HuH-7 (cell line): Measurements from ENCODE around the gene NUP210.
"Not testable (repeated sequence)": the region's sequence is repeated elsewhere in the genome, so short reads cannot be mapped to it uniquely, and the experiment has no call there.

Experiments
- DNase-seq: peaks from one replicate; pipeline ENCODE4 v3.0.0; 2011; ENCODE audit warnings: low spot score

Gene NUP210

DNA sequence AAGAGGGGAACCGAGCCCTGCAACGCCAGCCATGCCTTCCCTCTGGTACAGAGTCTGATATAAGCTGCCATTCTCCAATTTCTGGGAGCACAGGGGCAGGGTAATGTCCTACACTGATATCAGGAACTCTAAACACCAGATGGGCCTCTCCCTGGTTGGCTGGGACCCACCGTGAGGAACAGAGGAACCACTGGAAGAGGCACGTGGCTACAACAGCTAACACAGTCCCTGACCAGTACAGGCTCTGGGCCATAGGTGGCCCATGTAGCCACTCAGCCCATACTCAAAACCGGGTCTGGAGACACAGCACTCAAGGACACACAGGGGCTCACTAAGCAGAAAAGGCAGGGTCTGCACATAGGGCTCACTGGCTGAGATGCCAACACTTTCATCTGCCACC is 13.9 kb downstream of the NUP210 start:
- no peak for DNase-seq

DNA sequence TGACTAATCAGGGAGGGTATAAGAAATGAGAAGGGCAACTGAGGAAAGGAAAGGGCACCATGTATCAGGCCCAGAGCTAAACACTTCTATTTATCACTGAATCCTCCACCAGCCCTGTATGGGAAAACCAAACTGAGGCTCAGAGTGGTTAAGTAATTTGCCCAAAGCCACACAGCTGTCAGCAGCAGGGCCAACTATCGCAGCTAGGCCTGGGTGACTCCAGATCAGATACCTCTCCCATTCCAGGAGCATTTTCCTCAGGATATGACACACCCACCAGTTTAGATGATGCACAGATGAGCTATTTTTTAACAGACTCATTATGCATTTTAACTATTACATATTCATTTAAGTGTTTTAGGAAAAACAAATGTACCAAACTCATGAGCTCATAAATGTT is 14.5 kb downstream of the NUP210 start:
- DNase-seq, result no peak

DNA sequence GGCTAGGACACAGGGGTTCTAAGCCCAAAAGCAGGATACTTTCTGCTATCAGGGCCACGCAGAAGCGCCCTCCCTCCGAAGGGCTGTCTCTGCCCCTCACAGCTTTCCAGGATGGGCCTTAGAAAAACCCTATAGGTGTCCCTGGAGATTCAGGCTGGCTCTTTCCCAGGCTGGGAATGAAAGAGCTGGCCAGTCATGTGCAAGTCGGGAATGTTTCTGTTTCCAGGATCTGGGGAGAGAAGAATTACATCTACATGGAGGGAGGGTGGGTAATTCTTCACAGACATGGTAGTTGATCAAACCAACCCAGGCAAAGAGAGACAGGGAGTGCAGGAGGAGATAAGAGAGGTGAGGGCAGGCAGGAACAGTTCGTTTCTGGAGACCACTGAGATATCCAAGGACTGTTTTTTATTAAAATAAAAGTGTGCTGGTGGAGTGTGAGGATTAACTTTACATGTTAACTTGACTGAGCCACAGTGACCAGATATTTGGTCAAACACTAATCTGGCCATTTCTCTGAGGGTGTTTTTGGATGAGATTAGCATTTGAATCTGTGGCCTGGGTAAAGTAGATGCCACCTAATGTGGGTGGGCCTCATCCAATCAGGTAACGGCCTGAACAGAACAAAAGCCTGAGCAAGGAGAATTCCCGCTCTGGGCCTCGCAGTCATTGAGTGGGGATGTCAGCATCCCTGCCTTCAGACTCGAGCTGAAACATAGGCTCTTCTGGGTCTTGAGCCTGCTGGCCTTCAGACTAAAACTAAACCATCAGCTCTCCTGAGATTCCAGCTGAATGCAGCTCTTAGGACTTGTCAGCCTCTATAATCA is 15.3 kb downstream of the NUP210 start:
- DNase-seq, result no peak

DNA sequence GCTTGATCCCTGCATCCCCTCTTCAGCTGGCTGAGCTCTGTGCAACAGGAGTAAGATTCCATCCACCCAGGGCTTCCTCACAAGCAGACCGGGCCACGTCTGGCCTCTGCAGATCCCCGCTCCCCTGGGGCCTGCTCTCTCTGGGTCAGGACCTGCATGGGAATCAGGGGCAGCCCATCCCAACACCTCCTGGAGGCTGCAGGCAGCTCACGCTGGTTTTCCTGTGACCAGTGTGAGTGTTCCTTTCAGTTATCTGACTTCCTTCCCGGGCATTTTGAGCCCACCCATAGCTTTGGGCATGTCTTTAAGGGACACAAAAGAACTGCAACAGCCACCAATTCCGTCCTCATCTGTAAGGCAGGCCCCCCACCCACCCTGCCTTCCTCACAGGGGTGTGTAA is 16.3 kb downstream of the NUP210 start:
- DNase-seq, result no peak

DNA sequence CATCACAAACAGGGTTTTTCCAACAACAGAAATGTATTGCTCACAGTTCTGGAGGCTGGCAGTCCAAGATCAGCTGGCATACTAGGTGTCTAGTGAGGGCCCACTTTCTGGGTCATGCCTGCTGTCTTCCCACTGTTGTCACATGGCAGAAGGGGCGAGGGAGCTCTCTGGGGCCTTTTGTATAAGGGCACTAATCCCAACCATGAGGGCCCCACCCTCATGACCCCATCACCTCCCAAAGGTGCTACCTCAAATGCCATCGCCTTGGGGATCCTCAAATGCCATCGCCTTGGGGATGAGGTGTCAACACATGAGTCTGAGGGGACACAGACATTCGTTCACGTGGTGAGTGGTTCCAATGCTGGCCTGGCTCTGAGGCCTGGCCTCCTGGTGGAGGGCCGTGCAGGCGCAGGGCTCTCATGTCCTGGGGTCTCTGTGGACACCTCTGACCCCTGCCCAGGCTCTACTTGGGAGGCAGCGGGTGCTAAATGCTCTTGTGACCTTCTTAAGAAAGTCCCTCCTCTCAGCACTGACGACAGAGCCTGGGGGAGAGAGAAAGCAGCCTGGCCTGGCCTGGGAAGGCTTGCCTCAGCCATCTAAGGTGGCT is 16.8 kb downstream of the NUP210 start:
- no peak for DNase-seq

DNA sequence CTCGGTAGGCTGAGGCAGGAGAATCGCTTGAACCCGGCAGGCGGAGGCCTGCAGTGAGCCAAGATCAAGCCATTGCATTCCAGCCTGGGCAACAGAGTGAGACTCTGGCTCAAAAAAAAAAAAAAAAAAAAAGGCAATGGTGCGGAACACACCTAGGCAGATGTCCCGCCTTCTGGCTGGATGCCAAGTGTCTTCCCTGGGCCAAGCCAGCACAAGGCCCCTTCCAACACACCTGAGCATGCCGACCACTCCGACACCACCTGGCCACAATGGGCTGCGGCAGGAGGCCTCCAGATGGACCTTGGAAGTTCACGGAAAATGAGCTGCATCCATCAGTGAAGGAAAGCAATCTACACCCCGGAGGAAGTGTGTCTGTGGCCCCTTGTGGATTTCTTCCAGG is 19.0 kb downstream of the NUP210 start:
- no peak for DNase-seq

DNA sequence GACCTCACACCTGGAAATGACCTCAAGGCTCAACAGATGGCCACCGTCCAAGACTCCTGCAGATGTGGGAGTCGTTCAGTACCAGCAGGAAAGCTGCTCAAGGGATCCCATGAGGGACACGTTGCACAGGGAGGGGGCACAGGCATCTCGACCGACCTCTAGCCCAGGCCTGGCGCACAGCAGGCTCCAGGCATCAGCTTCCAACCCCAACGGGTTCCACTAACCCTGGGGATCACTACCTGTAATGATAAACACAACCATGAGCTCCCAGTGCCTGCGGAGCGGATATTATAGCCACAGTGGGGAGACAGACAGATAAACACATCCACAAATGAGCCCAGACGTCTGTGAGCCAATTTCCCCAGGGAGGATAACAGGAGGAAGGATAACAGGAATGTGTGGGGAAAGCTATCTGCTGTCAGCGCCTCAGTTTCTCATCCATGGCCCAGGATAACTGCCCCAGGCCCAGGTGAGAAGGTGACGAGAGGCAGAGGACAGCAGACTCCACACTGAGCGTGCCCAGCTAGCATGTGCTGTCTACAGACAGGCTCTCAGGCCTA is 19.9 kb downstream of the NUP210 start:
- no peak for DNase-seq

DNA sequence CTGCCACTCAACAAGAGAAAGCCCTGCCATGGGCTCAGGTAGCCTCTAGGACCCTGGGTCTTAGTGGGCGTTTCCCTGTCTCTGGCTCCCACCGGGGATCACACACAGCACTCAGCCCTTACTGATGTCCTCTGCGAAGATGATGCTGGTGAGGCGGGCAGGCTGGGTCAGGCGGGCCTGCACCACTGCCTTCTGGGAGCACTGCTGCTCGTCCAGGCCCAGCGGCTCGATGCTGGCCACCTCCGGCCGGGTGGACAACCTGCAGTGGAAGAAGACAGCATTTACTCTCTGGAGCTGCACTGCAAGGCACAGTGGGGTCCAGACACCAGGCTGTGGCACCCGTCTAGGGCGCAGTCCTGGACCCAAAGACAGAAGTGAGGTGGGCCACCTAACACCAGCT is 20.5 kb downstream of the NUP210 start:
- DNase-seq, result no peak

DNA sequence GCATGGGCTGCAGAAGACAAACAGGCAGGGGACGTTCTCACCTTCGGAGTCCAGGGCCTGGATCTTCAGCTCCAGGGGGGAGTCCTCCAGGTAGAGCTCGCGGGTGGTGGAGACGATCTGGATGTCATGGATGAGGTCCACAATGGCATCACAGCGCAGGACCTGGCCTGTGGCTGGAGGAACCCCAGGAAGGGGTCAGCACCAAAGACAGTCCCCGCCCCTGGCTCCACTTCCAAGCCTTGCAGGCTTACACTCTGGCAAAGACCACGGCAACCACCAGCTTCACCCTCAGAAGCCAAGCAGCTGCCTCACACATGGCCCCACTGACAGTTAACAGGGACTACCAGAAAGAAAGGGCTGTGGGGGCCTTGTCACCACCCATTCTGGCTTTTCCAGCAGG is 22.8 kb downstream of the NUP210 start:
- DNase-seq, result no peak

DNA sequence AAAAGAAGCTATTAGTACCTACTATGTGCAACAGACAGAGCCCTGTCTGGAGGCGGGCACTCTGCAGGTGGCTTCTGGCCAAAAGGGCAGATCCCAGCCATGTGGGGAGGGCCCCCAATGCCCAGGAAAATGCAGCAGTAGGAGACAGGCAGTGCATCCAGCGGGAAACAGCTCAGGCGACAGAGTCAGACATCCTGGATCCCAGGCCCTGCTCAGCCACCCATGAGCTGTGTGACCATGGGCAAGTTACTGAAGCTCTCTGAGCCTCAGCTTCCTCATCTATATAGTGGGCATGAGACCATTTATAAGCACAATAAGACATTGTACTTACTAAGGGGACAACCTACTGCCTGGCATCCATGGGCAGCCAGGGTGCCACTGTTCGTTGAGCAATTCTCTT is 25.8 kb downstream of the NUP210 start:
- no peak for DNase-seq

DNA sequence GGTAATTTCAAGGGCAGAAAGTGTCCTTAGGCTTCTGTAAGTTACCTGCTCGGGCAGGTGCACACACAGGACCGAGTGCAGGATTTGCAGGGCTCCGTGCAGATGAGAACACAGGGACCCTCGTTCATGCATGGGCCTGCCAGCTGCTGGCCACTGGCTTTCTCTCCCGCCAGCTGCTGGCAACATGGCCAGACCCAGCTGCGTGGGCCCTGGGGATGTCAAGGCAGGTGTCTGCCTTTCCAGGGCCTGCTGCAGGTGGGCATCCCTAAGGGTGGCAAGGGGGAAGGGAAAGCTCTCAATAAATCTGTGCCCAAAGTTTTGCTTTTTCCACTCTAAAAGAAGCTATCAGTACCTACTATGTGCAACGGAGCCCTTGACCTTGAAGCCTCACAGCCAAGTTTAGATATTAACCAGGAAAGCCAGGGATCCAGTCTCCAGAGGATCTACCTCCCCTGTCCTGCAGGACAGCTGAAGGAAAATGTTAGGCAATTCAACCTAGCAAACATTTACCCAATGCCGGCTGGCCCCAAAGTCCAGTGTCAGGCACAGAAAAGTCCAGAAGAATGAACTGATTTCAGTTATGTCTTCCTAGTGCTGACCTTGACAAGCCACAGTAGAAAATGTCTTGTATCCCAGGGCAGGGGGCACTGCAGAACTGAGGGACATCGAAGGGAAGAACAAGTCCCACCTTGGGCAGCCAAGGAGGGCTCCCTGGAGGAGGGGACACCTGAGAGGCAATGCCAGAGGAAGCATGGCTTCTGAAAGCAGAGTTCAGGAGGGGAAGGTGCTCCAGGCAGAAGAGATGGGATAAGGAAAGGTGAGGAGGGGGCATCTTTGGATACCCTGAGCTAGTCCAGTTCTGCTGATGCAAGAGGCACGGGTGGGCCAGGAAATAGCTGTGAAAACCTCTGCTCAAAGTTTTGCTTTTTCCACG is 26.4 kb downstream of the NUP210 start:
- DNase-seq, result peak; percentile 80

DNA sequence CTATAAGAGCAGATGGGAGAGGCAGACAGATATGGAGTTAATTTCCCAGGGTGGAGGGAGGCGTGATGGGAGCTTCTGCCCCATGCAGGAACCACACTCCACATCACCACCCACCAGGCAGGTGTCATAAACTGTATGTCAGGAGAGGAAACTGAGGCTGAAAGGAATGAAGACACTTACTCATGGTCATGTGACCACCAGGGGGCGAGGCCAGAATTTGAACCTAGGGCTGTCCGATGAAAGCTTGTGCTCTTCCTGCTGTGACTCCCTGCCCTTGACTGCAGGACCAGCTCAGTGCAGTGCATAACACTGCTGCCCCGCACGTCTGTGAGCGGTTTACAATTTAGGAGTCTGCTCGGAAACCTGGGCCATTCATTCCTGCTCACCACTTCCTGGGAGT is 28.8 kb downstream of the NUP210 start:
- DNase-seq, result no peak

DNA sequence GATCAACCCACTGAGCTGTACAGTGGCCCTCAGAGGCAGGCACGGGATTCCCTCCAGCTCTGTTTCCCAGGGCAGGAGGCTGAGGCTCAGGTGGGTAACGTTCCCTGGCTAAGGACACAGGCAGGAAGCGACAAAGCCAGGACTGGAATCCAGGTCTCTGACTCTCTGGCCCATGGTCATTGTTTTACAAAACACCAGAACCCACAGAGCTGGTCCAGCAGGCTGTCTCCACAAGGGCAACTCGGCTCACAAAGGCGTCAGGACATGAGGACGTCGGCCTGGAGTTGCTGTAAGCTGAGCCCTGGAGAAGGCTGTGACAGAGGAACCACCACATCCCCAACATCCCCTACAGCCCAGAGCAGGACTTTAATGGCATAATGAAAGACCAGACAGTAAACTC is 30.7 kb downstream of the NUP210 start:
- DNase-seq, result no peak

DNA sequence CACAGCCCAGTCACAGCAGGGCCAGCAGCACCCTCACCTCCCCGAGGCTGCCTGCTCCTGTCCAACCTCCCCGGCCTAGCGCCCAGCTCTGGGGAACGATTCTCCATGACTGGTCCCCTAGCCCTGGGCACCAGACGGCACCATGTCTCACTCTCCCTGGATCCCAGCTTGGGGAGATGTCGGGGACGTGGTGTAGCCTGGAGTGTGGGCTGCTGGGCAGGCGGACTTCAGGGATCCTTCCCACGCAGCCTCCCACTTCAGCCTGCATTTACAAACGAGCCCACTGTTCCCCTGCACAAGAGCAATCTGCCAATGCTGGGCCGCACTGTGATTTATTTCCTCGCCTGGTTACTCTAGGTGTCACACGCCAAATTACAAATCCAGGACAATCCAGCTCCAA is 31.3 kb downstream of the NUP210 start:
- no peak for DNase-seq

DNA sequence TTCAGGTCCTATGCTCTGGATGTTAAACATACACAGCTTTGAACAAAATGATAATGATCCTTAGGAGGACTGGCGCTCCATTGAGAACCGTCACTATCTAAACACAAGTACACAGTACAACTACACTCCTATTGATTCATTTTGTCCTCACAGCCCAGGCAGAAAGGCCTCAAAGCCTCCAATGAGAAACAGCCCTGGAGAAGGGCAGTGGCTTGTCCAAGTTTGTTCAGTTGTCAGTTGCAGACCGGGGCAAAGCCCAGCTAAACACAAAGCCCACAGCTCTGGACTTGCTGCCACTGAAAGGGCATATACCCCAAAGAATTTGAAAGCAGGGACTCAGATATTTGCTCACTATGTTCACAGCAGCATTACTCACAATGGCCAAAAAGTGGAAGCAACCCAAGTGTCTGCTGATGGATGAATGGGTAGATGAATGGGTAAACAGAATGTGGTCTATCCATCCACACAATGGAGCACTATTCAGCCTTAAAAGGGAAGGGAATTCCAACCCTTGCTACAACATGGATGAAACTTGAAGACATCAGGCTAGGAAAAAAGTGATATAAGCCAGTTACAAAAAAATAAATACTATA is 34.7 kb downstream of the NUP210 start:
- DNase-seq, result no peak

DNA sequence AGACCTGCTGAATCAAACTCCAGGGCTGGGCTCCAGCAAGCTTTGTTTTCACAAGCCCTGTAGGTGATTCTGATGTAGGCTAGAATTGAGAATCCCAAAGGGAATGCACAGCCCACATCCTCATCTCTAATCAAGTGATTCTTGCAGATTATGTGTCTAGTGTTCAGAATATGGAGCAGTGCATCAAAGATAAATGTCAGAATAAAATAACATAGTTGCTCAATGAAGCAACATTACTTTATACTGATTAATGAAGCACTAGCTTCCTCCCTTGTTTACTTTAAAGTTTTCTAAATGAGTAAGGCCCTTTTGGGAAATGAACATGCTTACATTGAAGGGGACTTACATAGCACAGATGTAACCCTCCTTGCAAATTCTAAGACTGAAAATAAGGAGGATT is 39.2 kb downstream of the NUP210 start:
- DNase-seq, result no peak

DNA sequence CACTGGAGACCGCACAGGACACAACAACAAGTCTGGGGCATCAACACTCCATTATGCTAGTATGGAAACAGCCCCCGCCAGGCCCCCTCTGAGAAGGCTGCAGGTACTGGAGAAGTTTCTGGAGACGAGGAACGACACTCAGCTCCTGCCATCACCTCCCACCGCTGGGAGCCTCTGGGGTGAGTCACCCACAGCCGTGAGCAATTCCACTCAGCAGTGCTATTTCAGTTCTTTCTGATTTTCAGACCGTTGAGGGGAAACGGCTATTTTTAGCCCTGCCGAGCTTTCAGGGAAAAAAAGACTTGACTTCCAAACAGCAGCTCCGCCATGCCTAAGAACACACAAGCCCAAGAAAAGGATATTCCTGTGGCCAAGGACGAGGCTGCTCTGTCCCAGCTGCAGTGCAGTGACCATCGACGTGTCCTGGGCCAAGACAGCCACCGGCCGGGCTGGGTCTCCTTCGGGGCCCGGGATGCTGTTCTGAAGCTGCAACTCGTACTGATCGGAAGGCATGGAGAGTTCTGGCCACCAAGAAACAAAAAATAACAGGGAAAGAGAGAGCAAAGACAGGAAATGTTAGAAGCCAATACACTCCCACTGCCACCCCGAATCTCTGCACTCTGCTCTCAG is 40.8 kb downstream of the NUP210 start:
- DNase-seq, result no peak

DNA sequence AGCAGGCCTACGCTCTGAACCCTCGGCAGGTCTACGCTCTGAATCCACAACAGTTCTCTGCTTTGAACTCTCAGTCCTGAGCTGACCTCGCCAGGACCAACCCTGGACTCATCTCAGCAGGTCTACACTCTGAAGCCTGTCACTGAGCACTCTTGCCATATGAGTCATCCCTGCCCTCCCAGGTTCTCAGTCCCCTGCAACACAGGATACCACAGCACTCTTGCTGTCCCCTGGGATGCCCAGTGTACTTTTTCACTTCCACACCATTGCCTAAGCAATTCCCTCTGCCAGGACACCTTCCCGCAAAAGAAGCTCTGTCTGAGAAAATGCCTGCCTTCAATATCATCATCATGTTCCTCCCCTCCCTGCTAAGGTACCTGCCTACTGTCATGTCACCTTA is 42.0 kb downstream of the NUP210 start:
- DNase-seq, result no peak

DNA sequence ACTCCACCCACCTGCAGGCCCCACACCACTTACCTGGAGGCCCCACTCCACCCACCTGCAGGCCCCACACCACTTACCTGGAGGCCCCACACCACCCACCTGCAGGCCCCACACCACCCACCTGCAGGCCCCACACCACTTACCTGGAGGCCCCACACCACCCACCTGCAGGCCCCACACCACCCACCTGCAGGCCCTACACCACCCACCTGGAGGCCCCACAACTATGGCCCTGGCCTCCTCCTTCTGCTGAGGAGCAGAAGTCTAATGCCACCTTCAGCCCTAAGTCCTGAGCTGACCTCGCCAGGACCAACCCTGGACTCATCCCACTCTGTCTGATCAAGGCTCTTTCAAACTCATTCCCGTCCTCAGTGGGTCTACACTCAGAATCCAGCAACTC is 42.4 kb downstream of the NUP210 start:
- not testable (repeated sequence) for DNase-seq

DNA sequence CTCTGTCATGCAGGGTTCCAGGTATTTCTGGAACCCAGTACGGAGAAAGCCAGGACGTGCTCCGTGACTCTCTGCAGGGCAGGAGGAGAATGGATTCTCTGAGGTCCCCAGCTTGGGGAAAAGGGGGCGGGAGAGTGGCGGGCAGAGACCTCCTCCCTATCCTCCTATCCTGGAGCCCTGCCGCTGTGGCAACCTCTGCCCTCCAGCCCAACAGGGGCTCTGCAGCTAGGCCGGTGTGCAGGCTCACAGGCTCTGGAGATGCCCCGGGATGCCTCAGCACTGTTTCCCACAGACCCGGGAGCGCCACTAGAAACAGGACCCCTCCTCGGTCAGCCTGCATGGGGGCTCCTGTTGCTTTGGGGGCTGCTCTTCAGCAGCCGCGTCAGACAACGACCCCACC is 43.1 kb downstream of the NUP210 start:
- no peak for DNase-seq

DNA sequence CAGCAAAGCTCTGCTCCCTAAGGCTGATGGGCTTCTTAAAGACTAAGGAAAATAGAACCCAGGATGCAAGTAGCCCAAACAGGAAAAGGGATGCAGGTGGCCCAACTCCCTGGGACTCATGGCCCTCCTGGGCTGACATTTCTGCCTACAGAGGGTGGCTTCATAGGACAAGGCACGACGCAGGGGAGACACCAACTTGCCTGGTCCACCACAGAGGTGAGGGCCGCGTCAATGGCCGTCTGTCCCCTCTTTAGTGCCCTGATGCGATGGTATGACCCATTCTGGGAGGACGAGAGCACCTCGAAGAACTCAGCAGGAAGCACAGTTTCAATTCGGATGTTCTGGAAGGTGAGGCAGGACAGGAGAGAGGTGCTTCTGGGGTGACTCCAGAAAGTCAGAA is 44.0 kb downstream of the NUP210 start:
- DNase-seq, result no peak

DNA sequence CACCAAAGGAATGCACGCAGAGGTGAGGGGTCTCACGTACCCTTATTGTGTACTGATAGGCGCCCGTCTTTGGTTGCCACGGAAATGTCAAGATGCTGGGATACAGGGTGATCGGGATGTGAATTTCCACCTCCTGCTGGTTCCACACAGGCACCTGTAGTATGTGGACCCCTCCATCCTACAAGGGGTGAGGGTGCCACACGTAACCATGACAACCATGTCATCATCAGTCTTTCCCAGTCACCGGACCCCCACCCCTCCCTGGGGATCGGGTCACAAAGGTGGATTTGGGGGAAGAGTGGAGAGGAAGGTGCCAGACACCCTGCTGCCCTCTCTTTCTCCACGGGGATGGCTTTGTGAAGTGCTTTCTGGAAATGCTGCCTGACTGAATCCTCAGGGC is 44.7 kb downstream of the NUP210 start:
- no peak for DNase-seq
